Suprapubic skin (tissue), 4 donors: ENCODE measurements around the gene PCARE. TPM values are rescaled to one million over a fixed set of nuclear protein-coding genes. Genes with fewer than 3 reads are reported as not detected.

ENCODE experiments used
- DNase-seq, 2 donors: peaks; one replicate each; pipeline ENCODE4 v3.0.0-alpha.2; 2019; ENCODE audit warnings: low spot score in 2 of 2
- H3K27ac ChIP-seq: fragments of 200-600 bp; sonication (generic); one replicate; pipeline ENCODE4 v1.5.1; 2019
- H3K27me3 ChIP-seq: fragments of 200-600 bp; sonication (generic); one replicate; pipeline ENCODE4 v1.5.1; 2019
- H3K36me3 ChIP-seq: fragments of 200-600 bp; sonication (generic); one replicate; pipeline ENCODE4 v1.5.1; 2019
- H3K4me1 ChIP-seq: fragments of 200-600 bp; sonication (generic); one replicate; pipeline ENCODE4 v1.5.1; 2019
- H3K4me3 ChIP-seq: fragments of 200-600 bp; sonication (generic); one replicate; pipeline ENCODE4 v1.5.1; 2019; ENCODE audit warnings: mild to moderate bottlenecking
- H3K9me3 ChIP-seq: fragments of 200-600 bp; sonication (generic); one replicate; pipeline ENCODE4 v1.5.1; 2019
- CTCF ChIP-seq, 2 donors: fragments of 200-600 bp in 1 of 2; fragments of 450-650 bp in 1 of 2; sonication (generic) in 1 of 2; IDR thresholded peaks; one replicate each; pipeline ENCODE4 v1.5.1; 2016 to 2019; ENCODE audit warnings: antibody characterized with exemption in 2 of 2, mild to moderate bottlenecking in 1 of 2, moderate library complexity in 1 of 2
- EP300 ChIP-seq: sonication (generic); formaldehyde crosslinking; IDR thresholded peaks from one replicate; pipeline ENCODE4 v1.6.1; 2017; ENCODE audit warnings: antibody characterized with exemption
- POLR2A ChIP-seq, 2 donors: fragments of 450-650 bp; IDR thresholded peaks; one replicate each; pipeline ENCODE4 v1.6.1; 2017; ENCODE audit warnings: antibody characterized with exemption in 2 of 2, mild to moderate bottlenecking in 2 of 2, moderate library complexity in 2 of 2
- POLR2AphosphoS5 ChIP-seq, 3 donors: sonication (generic); formaldehyde crosslinking; IDR thresholded peaks; one replicate each; pipeline ENCODE4 v1.6.1; 2017; ENCODE audit warnings: antibody characterized with exemption in 3 of 3
- WGBS: methylation state at CpG from one replicate; pipeline ENCODE4 v1.1.5; 2018; 5-methylcytosine and 5-hydroxymethylcytosine counted together
- total RNA-seq, 4 donors: library from RNA; depleted of rRNA; stranded (reverse); fragments of >200 nt; gene quantifications; one replicate each; pipeline ENCODE4 v1.1.0, GENCODE V29; 2016

The PCARE gene
- total RNA-seq, 4 donors from 2014 or later: 0.04 to 0.34 (median 0.14) TPM

- TF ChIP-seq CTCF (IDR thresholded peaks at IDR 0.05) (no peak), POLR2A (IDR thresholded peaks at IDR 0.05) (no peak), EP300 (no peak), POLR2AphosphoS5 (IDR thresholded peaks at IDR 0.05) (no peak)
These were observed 43.3 kb downstream of the PCARE start for GRCh38 chr2:29031046-29031445.

GRCh38 chr2:29025711-29026110 lies 48.6 kb downstream of the PCARE start:
- Histone ChIP-seq H3K27ac (no peak overlapping the region), H3K4me1 (peaks cover 2% of the 10 kb centered on the region), H3K4me3 (no peak overlapping the region), H3K9me3 (no peaks in the 10 kb centered on the region), H3K27me3 (no peaks in the 10 kb centered on the region), H3K36me3 (no peaks in the 10 kb centered on the region)
- no peak for DNase-seq
- WGBS: 87% methylated on average over 3 of the region's 3 CpGs
- TF ChIP-seq POLR2AphosphoS5 (IDR thresholded peaks at IDR 0.05): no peak
- TF ChIP-seq POLR2A (IDR thresholded peaks at IDR 0.05): no peak
- no peak for TF ChIP-seq CTCF (IDR thresholded peaks at IDR 0.05)
- TF ChIP-seq EP300: no peak

More at GRCh38 chr2:29031046-29031445, 43.3 kb downstream of the PCARE start:
- Histone ChIP-seq H3K36me3 (no peaks in the 10 kb centered on the region), H3K27ac (no peak overlapping the region), H3K4me1 (peaks cover 2% of the 10 kb centered on the region), H3K4me3 (no peak overlapping the region), H3K27me3 (no peaks in the 10 kb centered on the region), H3K9me3 (no peaks in the 10 kb centered on the region)
- no peak for DNase-seq

- 58% methylated on average over 4 of the region's 4 CpGs for WGBS
- peaks cover 2% of the 10 kb centered on the region for H3K4me1 ChIP-seq
- H3K4me3 ChIP-seq: no peak overlapping the region
- no peaks in the 10 kb centered on the region for H3K27me3 ChIP-seq
- H3K36me3 ChIP-seq: no peaks in the 10 kb centered on the region
- H3K27ac ChIP-seq: no peak overlapping the region
- no peaks in the 10 kb centered on the region for H3K9me3 ChIP-seq
- no peak for DNase-seq
- TF ChIP-seq EP300 (no peak), POLR2AphosphoS5 (IDR thresholded peaks at IDR 0.05) (no peak), POLR2A (IDR thresholded peaks at IDR 0.05) (no peak), CTCF (IDR thresholded peaks at IDR 0.05) (no peak)
These were observed 49.4 kb downstream of the PCARE start for GRCh38 chr2:29024882-29025430.

GRCh38 chr2:29023188-29023587 lies 51.1 kb downstream of the PCARE start:
- TF ChIP-seq POLR2AphosphoS5 (IDR thresholded peaks at IDR 0.05): no peak
- 96% methylated on average over 3 of the region's 4 CpGs for WGBS
- H3K27me3 ChIP-seq: no peaks in the 10 kb centered on the region

GRCh38 chr2:29022679-29023078 lies 51.6 kb downstream of the PCARE start:
- Histone ChIP-seq H3K27me3 (no peaks in the 10 kb centered on the region), H3K36me3 (no peaks in the 10 kb centered on the region), H3K27ac (no peak overlapping the region), H3K9me3 (no peaks in the 10 kb centered on the region), H3K4me3 (no peak overlapping the region), H3K4me1 (peaks cover 2% of the 10 kb centered on the region)
- TF ChIP-seq EP300: no peak
- TF ChIP-seq POLR2A (IDR thresholded peaks at IDR 0.05): no peak
- TF ChIP-seq POLR2AphosphoS5 (IDR thresholded peaks at IDR 0.05): no peak
- TF ChIP-seq CTCF (IDR thresholded peaks at IDR 0.05): no peak
- WGBS: 100% methylated on average over 2 of the region's 6 CpGs
- DNase-seq: no peak

More at GRCh38 chr2:29023188-29023587, 51.1 kb downstream of the PCARE start:
- Histone ChIP-seq H3K36me3 (no peaks in the 10 kb centered on the region), H3K4me3 (no peak overlapping the region), H3K27ac (no peak overlapping the region), H3K4me1 (peaks cover 2% of the 10 kb centered on the region), H3K9me3 (no peaks in the 10 kb centered on the region)
- DNase-seq: no peak

GRCh38 chr2:29021886-29022285 lies 52.4 kb downstream of the PCARE start:
- WGBS: 84% methylated on average over 9 of the region's 11 CpGs

More at GRCh38 chr2:29021886-29022285, 52.4 kb downstream of the PCARE start:
- H3K27ac ChIP-seq: no peak overlapping the region
- no peak for DNase-seq
- no peaks in the 10 kb centered on the region for H3K9me3 ChIP-seq
- peaks cover 10% of the 10 kb centered on the region for H3K4me1 ChIP-seq
- H3K4me3 ChIP-seq: no peak overlapping the region
- H3K27me3 ChIP-seq: no peaks in the 10 kb centered on the region
- H3K36me3 ChIP-seq: no peaks in the 10 kb centered on the region
- TF ChIP-seq CTCF (IDR thresholded peaks at IDR 0.05): no peak
- no peak for TF ChIP-seq EP300
- TF ChIP-seq POLR2AphosphoS5 (IDR thresholded peaks at IDR 0.05): no peak
- TF ChIP-seq POLR2A (IDR thresholded peaks at IDR 0.05): no peak
